DND-41 (cell line): ENCODE measurements around the gene TIMM44.
"Not testable (repeated sequence)": the region's sequence is repeated elsewhere in the genome, so short reads cannot be mapped to it uniquely, and the experiment has no call there.

Source experiments
- ATAC-seq: fragments of 200-7000 bp; cut with Tn5 transposase; 3 replicates; pipeline ENCODE4 v1.9.1; 2021; ENCODE audit warnings: low read depth; ENCODE audit not compliant: insufficient read depth
- DNase-seq: peaks from one replicate; pipeline ENCODE4 v3.0.0-alpha.2; 2020
- H2AFZ ChIP-seq: 2 replicates; pipeline ENCODE4 v1.6.0; 2012; ENCODE audit warnings: low read depth, low read length
- H3K27ac ChIP-seq: 2 replicates; pipeline ENCODE4 v1.5.1; 2012; ENCODE audit warnings: low read length, inconsistent platforms
- H3K27me3 ChIP-seq: fragments of 200-600 bp; sonication (generic); 2 replicates; pipeline ENCODE4 v1.6.0; 2012; ENCODE audit warnings: low read length, mild to moderate bottlenecking, inconsistent platforms; ENCODE audit not compliant: insufficient read depth, poor library complexity
- H3K36me3 ChIP-seq: 2 replicates; pipeline ENCODE4 v1.5.1; 2012; ENCODE audit warnings: low read length, inconsistent platforms; ENCODE audit not compliant: insufficient read depth
- H3K4me1 ChIP-seq: 2 replicates; pipeline ENCODE4 v1.5.1; 2012; ENCODE audit warnings: mild to moderate bottlenecking, low read length; ENCODE audit not compliant: insufficient read depth
- H3K4me2 ChIP-seq: 2 replicates; pipeline ENCODE4 v1.6.0; 2012; ENCODE audit warnings: mild to moderate bottlenecking, moderate library complexity, low read length, inconsistent platforms; ENCODE audit not compliant: insufficient read depth
- H3K4me3 ChIP-seq, 2 experiments: fragments of 200-600 bp in 1 of 2; shearing (Covaris generic) in 1 of 2; 2 replicates each; pipeline ENCODE4 v1.5.1; 2012 to 2016; ENCODE audit warnings: inconsistent platforms in 2 of 2, low read length in 2 of 2, mild to moderate bottlenecking in 2 of 2, low read depth in 1 of 2, moderate library complexity in 1 of 2
- H3K79me2 ChIP-seq: 2 replicates; pipeline ENCODE4 v1.6.0; 2012; ENCODE audit warnings: low read length, inconsistent platforms; ENCODE audit not compliant: insufficient read depth
- H3K9ac ChIP-seq: 2 replicates; pipeline ENCODE4 v1.6.0; 2012; ENCODE audit warnings: low read depth, mild to moderate bottlenecking, inconsistent platforms, low read length, moderate library complexity
- H3K9me3 ChIP-seq: 2 replicates; pipeline ENCODE4 v1.5.1; 2012; ENCODE audit warnings: low read length, moderate library complexity, mild to moderate bottlenecking, inconsistent platforms; ENCODE audit not compliant: insufficient read depth, severe bottlenecking
- H4K20me1 ChIP-seq: 2 replicates; pipeline ENCODE4 v1.6.0; 2012; ENCODE audit warnings: low read length; ENCODE audit not compliant: insufficient read depth
- EZH2 ChIP-seq: IDR thresholded peaks from 3 replicates; pipeline ENCODE4 v1.6.1; 2012; ENCODE audit warnings: borderline replicate concordance, low read depth, mild to moderate bottlenecking, moderate library complexity, low read length, inconsistent platforms; ENCODE audit not compliant: severe bottlenecking
- TF ChIP-seq, protein P1 (sequence below): IDR thresholded peaks from 2 replicates; pipeline ENCODE4 v1.5.1; 2012; ENCODE audit warnings: borderline replicate concordance, low read length, moderate library complexity, mild to moderate bottlenecking; ENCODE audit not compliant: poor library complexity, severe bottlenecking; ENCODE audit errors: extremely low read depth

The TIMM44 gene

DNA sequence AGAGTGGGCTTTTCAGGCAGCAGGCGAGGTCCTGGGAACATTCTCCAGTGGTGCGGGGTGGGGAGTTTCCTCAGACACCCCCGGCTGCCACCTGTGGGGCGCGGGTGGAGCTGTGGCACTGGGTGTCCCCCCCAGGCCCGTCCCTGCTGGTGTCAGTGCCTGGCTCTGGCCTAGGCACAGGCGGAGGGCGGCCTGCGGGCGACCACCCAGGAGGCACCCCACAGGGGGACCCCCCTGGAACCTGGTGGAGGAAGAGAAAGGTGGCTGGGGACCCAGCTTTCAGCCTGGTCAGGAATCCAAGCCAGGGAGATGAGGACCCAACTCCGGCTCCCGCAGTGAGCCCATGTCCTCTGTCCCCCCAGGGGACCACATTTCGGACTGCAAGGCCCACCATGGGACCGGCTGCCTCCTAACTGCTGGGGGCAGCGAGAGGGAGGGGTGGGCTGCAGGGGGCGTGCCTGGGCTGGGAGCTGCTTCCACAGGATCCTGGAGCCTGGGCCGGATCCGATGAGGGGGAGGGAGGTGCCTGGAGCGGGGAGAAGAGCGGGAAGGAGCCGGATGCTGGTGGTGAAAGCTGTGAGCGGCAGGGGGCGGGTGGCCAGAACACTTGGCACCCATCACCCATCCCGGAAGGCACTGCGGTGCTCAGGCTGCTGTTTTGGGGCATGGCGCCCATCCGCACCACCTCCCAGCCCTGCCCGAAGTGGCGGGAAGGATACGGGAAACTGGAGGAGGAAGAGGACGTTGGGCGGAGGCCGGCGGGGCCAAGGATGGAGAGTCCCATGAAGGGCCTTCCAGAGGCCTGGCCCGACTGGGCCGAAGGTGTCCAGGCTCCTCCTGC, 12.0 kb downstream of the TIMM44 start:
- DNase-seq (no peak), ATAC-seq (no peak)
- H3K9me3 ChIP-seq, result no peaks in the 10 kb centered on the region
- H3K36me3 ChIP-seq, result peaks cover 70% of the 10 kb centered on the region
- no peak overlapping the region for H2AFZ ChIP-seq
- H3K4me2 ChIP-seq, result no peak overlapping the region
- peaks cover 40% of the 10 kb centered on the region for H4K20me1 ChIP-seq
- H3K79me2 ChIP-seq, result no peaks in the 10 kb centered on the region
- H3K4me1 ChIP-seq, result peaks cover 2% of the 10 kb centered on the region
- H3K27me3 ChIP-seq, result no peaks in the 10 kb centered on the region
- no peak overlapping the region for H3K9ac ChIP-seq
- H3K27ac ChIP-seq, result no peak overlapping the region
- no peak overlapping the region for H3K4me3 ChIP-seq
- no peak for TF ChIP-seq EZH2
- TF ChIP-seq, protein P1, sequence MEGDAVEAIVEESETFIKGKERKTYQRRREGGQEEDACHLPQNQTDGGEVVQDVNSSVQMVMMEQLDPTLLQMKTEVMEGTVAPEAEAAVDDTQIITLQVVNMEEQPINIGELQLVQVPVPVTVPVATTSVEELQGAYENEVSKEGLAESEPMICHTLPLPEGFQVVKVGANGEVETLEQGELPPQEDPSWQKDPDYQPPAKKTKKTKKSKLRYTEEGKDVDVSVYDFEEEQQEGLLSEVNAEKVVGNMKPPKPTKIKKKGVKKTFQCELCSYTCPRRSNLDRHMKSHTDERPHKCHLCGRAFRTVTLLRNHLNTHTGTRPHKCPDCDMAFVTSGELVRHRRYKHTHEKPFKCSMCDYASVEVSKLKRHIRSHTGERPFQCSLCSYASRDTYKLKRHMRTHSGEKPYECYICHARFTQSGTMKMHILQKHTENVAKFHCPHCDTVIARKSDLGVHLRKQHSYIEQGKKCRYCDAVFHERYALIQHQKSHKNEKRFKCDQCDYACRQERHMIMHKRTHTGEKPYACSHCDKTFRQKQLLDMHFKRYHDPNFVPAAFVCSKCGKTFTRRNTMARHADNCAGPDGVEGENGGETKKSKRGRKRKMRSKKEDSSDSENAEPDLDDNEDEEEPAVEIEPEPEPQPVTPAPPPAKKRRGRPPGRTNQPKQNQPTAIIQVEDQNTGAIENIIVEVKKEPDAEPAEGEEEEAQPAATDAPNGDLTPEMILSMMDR, result no peak

DNA sequence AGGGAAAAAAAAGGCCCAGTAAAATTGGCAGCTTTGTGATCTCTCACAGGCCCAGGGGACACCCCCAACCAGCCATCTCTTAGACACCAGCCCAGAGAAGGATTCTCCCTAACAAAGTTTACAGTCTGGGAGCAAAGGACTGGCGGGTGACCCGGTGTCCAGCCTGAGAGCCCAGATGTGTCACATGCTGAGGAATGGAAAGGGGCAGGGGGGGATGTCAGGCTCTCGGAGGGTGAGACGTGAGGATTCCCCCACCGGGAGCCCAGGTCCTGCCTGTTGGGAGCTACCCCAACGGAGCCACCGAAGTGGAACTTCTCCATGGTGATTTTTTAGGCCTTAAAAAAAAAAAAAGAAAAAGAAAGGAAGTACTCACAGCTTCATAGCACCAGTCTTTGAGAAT, 12.7 kb downstream of the TIMM44 start:
- Histone ChIP-seq H3K9me3 (no peaks in the 10 kb centered on the region), H3K79me2 (no peaks in the 10 kb centered on the region), H3K4me3 (no peak overlapping the region), H3K4me2 (no peak overlapping the region), H2AFZ (no peak overlapping the region), H3K27ac (no peak overlapping the region), H3K4me1 (peaks cover 7% of the 10 kb centered on the region), H3K36me3 (peaks cover 64% of the 10 kb centered on the region), H3K9ac (no peak overlapping the region), H4K20me1 (peaks cover 36% of the 10 kb centered on the region), H3K27me3 (no peaks in the 10 kb centered on the region)
- no peak for TF ChIP-seq EZH2
- DNase-seq, result no peak
- no peak for ATAC-seq

DNA sequence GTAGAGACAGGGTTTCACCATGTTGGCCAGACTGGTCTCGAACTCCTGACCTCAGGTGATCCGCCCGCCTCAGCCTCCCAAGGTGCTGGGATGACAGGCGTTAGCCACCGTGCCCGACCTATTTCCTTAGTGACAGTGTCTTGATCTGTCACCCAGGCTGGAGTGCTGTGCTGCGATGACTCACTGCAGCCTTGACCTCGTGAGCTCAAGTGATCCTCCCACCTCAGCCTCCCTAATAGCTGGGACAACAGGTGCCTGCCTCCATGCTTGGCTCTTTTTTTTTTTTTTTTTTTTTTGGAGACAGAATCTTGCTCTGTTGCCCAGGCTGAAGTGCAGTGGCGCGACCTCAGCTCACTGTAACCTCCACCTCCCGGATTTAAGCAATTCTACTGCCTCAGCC, 13.4 kb downstream of the TIMM44 start:
- not testable (repeated sequence) for H3K4me2 ChIP-seq, ATAC-seq, H3K27me3 ChIP-seq, H3K4me3 ChIP-seq, H3K79me2 ChIP-seq, DNase-seq, H3K27ac ChIP-seq, H3K9ac ChIP-seq, H3K9me3 ChIP-seq, H2AFZ ChIP-seq
- peaks cover 34% of the 10 kb centered on the region for H4K20me1 ChIP-seq
- H3K36me3 ChIP-seq, result peaks cover 57% of the 10 kb centered on the region
- H3K4me1 ChIP-seq, result peaks cover 13% of the 10 kb centered on the region

DNA sequence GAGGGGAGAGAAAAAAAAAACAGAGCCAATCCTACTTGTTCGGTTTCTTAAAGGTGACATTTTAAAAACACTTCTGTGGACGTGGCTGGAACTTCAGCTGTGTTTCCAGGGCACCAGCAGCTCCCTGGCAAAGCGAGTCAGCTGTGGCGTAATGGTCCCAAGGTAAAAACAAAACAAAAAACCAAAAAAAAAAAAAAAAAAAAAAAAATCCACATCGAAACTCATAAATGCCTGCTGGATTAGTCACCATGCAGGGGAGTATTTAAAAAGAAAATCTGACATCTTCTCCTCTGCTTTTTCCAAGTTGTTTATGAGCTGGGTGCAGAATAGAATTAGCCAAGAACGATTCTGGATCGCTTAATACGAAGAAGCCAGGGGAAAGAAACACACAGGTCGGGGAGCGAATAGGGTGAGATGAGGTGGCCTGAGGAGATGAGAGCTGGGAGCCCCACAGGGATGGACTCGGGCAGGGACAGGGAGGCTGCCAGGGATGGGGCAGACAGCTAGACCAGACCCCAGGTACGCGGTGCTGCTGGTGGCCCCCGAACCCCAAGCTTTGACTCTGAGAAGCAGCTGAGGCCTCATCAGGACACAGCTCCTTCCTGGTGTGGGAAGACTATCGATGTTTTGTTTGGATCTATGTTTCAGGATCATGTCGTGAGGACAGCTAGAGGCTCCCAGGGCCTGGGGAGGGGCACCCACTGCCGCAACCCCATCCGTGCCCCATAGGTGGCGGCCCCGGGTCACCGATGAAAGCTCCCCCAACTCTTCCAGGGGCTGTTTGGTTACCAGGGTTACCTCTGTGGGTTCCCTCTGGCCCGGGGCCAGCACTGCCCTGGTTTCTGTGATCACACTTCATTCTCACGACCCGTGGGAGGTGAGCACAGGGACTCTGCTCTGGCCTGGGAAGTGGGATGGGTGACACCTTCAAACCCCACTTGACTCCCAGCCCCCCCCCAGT, 14.4 kb downstream of the TIMM44 start:
- H3K4me1 ChIP-seq, result peaks cover 18% of the 10 kb centered on the region
- TF ChIP-seq, protein P1, result peak; percentile 67
- no peak for TF ChIP-seq EZH2
- H2AFZ ChIP-seq, result no peak overlapping the region
- DNase-seq (peak; percentile 76), ATAC-seq (peak; percentile 39)
- H3K9me3 ChIP-seq, result no peaks in the 10 kb centered on the region
- H3K36me3 ChIP-seq, result peaks cover 53% of the 10 kb centered on the region
- peaks cover 41% of the 10 kb centered on the region for H4K20me1 ChIP-seq
- no peak overlapping the region for H3K4me2 ChIP-seq
- peaks cover 5% of the 10 kb centered on the region for H3K79me2 ChIP-seq
- H3K4me3 ChIP-seq, result no peak overlapping the region
- H3K27ac ChIP-seq, result no peak overlapping the region
- H3K27me3 ChIP-seq, result no peaks in the 10 kb centered on the region
- H3K9ac ChIP-seq, result no peak overlapping the region
